ENCODE results near the gene DPRX. TPM values are rescaled to one million over a fixed set of nuclear protein-coding genes. Genes with fewer than 3 reads are reported as not detected.
A peak's percentile ranks its signal among the peaks of the same experiment; 100 is the strongest.

DPRX gene
- total and polyA plus RNA-seq, 5 donors: not detected

GRCh38 chr19:53647350-53647749, 15.6 kb downstream of the DPRX start:
- H3K27me3 ChIP-seq (ENCODE audit: control insufficient read depth, insufficient read depth): no peaks in the 10 kb centered on the region
- intact Hi-C loops (cut with DNase I): no loop called here
- H3K4me3 ChIP-seq (ENCODE audit: low read length): no peak overlapping the region
- WGBS: 97% methylated on average over 13 of the region's 13 CpGs
- DNase-seq (no peak), ATAC-seq (no peak)
- no peaks in the 10 kb centered on the region for H3K4me1 ChIP-seq (ENCODE audit: control insufficient read depth, insufficient read depth, low read length)
- no peak overlapping the region for H3K27ac ChIP-seq (ENCODE audit: low read length)
- no peaks in the 10 kb centered on the region for H3K9me3 ChIP-seq (ENCODE audit: control insufficient read depth, low read length)

DNA sequence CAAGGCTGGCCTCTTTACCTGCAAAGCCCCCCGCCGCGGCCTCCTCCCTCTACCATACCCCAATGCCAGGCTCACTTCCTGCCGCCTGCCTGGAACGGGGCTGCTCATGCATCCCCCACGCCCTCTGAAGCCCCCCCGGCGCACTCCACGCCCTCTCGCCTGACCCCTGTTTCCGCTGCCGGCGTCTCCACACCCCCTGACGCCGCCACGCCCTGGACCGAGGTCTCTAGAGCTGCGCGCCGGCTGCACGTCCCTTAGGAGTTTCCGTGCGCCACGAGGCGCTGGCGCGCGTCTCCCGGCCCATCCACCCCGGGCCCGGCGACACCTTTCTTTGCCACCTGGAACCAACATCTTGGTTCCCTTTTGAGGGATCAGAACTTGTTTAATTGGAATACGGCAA, 16.0 kb downstream of the DPRX start:
- Histone ChIP-seq H3K27ac (ENCODE audit: low read length) (no peak overlapping the region), H3K4me1 (ENCODE audit: control insufficient read depth, insufficient read depth, low read length) (no peaks in the 10 kb centered on the region), H3K4me3 (ENCODE audit: low read length) (no peak overlapping the region), H3K9me3 (ENCODE audit: control insufficient read depth, low read length) (no peaks in the 10 kb centered on the region), H3K27me3 (ENCODE audit: control insufficient read depth, insufficient read depth) (no peaks in the 10 kb centered on the region)
- ATAC-seq: no peak
- intact Hi-C loops (cut with DNase I): no loop called here
- 97% methylated on average over 33 of the region's 33 CpGs for WGBS
- no peak for DNase-seq

DNA sequence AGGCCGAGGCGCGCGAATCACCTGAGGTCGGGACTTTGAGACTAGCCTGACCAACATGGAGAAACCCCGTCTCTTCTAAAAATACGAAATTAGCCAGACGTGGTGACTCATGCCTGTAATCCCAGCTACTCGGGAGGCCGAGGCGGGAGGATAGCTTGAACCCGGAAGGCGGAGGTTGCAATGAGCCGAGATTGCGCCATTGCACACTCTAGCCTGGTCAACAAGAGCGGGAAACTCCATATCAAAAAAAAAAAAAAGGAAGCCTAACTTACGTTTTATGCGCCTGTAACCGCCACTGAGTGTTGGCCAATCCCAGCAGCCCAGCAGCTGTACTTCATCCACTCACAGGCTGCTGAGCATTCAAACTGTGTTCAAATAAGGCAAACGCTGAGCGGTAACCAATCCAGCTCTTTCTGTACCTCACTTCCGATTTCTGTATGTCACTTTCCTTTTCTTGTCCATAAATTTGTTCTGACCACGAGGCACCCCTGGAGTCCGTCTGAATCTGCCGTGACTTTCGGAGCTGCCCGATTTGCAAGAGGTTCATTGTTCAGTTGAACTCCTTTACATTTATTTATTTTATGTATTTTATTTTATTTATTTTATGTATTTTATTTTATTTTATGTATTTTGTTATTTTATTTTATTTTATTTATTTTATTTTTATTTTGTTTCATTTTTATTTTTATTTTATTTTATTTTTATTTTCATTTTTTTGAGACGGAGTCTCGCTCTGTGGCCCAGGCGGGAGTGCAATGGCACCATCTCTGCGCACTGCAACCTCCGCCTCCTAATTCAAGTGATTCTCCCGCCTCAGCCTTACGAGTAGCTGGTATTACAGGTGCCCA, 18.2 kb downstream of the DPRX start:
- Histone ChIP-seq H3K4me1 (ENCODE audit: control insufficient read depth, insufficient read depth, low read length) (no peaks in the 10 kb centered on the region), H3K27me3 (ENCODE audit: control insufficient read depth, insufficient read depth) (no peaks in the 10 kb centered on the region), H3K4me3 (ENCODE audit: low read length) (no peak overlapping the region), H3K27ac (ENCODE audit: low read length) (no peak overlapping the region), H3K9me3 (ENCODE audit: control insufficient read depth, low read length) (no peaks in the 10 kb centered on the region)
- 95% methylated on average over 34 of the region's 34 CpGs for WGBS
- intact Hi-C loops (cut with DNase I): no loop called here
- ATAC-seq: no peak
- DNase-seq: no peak

DNA sequence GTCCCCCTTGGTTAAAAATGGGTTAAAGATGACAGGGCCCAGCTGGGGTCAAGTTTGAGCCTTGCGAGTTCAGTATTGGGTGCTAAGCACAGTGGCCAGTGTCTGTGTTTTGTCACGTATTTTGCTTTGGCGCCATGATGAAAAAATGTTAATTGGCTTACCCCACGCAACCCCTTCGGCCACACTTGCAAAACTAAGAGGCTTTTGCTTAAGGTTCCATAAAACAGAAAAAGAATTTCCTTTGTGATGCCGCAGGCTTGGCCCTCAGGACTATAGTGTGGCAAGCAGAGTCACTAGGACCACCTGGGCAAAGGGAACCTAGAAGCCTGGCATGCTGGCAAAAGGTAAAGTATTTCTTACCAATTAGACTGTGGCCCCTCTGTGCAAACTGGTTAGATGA, 20.7 kb downstream of the DPRX start:
- no peak overlapping the region for H3K4me3 ChIP-seq (ENCODE audit: low read length)
- H3K4me1 ChIP-seq (ENCODE audit: control insufficient read depth, insufficient read depth, low read length): no peaks in the 10 kb centered on the region
- intact Hi-C loops (cut with DNase I): no loop called here
- DNase-seq: no peak
- H3K27ac ChIP-seq (ENCODE audit: low read length): no peak overlapping the region
- ATAC-seq: no peak
- H3K9me3 ChIP-seq (ENCODE audit: control insufficient read depth, low read length): no peaks in the 10 kb centered on the region
- WGBS: 89% methylated on average over 6 of the region's 6 CpGs
- no peaks in the 10 kb centered on the region for H3K27me3 ChIP-seq (ENCODE audit: control insufficient read depth, insufficient read depth)

GRCh38 chr19:53655042-53655665, 23.4 kb downstream of the DPRX start:
- DNase-seq: no peak
- WGBS: 85% methylated on average over 8 of the region's 8 CpGs
- no peaks in the 10 kb centered on the region for H3K27me3 ChIP-seq (ENCODE audit: control insufficient read depth, insufficient read depth)
- intact Hi-C loops (cut with DNase I): no loop called here
- H3K4me3 ChIP-seq (ENCODE audit: low read length): no peak overlapping the region
- H3K4me1 ChIP-seq (ENCODE audit: control insufficient read depth, insufficient read depth, low read length): no peaks in the 10 kb centered on the region
- no peaks in the 10 kb centered on the region for H3K9me3 ChIP-seq (ENCODE audit: control insufficient read depth, low read length)
- no peak for ATAC-seq
- H3K27ac ChIP-seq (ENCODE audit: low read length): no peak overlapping the region

DNA sequence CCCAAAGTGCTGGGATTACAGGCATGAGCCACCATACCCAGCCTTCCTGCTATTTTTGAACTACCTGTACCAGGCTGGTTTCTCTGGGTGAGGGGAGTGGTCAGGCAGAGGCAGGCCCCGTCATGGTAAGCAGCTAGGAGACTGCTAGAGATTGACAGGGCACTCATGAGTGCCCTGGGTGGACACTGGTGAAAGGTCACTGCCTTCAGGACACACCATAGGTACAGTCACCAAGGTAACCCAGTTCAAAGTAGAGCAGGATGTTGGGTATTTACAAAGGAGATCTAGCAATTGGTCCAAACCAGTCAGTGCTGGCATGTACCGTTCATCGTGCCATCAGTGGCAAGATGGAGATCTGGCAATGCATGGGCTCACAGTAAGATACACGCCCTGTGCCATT, 25.5 kb downstream of the DPRX start:
- intact Hi-C loops (cut with DNase I): no loop called here
- no peaks in the 10 kb centered on the region for H3K9me3 ChIP-seq (ENCODE audit: control insufficient read depth, low read length)
- H3K4me3 ChIP-seq (ENCODE audit: low read length): no peak overlapping the region
- DNase-seq: no peak
- no peak overlapping the region for H3K27ac ChIP-seq (ENCODE audit: low read length)
- H3K4me1 ChIP-seq (ENCODE audit: control insufficient read depth, insufficient read depth, low read length): no peaks in the 10 kb centered on the region
- 90% methylated on average over 4 of the region's 4 CpGs for WGBS
- no peaks in the 10 kb centered on the region for H3K27me3 ChIP-seq (ENCODE audit: control insufficient read depth, insufficient read depth)
- ATAC-seq: no peak

DNA sequence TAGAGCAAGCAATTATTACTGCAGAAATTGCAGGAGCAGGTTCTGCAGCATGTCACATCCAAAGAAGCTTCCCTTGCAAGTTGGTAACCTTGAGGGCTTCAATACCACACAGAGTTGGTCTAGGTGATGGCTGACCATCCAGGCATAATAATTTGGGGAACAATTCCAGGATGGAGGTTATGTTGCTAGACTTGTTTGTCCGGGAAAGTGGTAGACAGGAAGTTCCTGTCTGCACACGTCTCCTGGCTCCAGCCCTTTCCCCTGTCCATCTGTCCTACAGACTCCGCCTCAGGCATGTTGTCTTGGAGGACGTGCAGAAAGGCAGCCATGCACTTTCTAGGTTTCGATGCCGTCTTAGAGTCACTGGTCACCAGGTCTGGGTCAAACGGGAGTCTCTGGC, 26.0 kb downstream of the DPRX start:
- Histone ChIP-seq H3K27ac (ENCODE audit: low read length) (no peak overlapping the region), H3K9me3 (ENCODE audit: control insufficient read depth, low read length) (no peaks in the 10 kb centered on the region), H3K4me3 (ENCODE audit: low read length) (no peak overlapping the region), H3K27me3 (ENCODE audit: control insufficient read depth, insufficient read depth) (no peaks in the 10 kb centered on the region), H3K4me1 (ENCODE audit: control insufficient read depth, insufficient read depth, low read length) (no peaks in the 10 kb centered on the region)
- 39% methylated on average over 7 of the region's 7 CpGs for WGBS
- DNase-seq (no peak), ATAC-seq (no peak)
- intact Hi-C loops (cut with DNase I): no loop called here

DNA sequence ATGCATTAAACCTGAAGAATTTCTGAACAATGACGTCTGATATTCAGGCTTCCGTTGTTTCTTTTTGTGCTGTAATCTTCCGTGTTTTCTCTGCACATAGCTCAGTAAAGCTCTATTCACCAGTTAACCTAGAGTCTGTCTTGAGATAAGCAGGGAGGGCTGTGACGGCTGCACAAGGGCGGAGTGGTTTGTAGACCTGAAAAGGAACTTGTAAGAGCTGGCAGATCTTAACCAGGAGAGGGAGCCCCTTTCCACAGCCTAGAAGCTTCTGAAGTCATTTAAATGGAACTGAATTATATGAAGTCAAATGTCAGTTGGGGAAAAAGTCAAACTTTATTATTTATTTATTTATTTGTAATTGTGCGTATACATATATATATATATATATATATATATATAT, 27.5 kb downstream of the DPRX start:
- WGBS: 9% methylated on average over 6 of the region's 6 CpGs
- DNase-seq (peak in 1 of 3 donors; percentile 19), ATAC-seq (peak in 1 of 2 donors; percentile 80)
- Histone ChIP-seq H3K9me3 (ENCODE audit: control insufficient read depth, low read length) (no peaks in the 10 kb centered on the region), H3K4me3 (ENCODE audit: low read length) (no peak overlapping the region), H3K4me1 (ENCODE audit: control insufficient read depth, insufficient read depth, low read length) (no peaks in the 10 kb centered on the region), H3K27ac (ENCODE audit: low read length) (no peak overlapping the region), H3K27me3 (ENCODE audit: control insufficient read depth, insufficient read depth) (no peaks in the 10 kb centered on the region)
- intact Hi-C loops (cut with DNase I): no loop called here

- no peak overlapping the region for H3K4me3 ChIP-seq (ENCODE audit: low read length)
- DNase-seq: no peak
- H3K9me3 ChIP-seq (ENCODE audit: control insufficient read depth, low read length): no peaks in the 10 kb centered on the region
- no peak for ATAC-seq
- H3K27me3 ChIP-seq (ENCODE audit: control insufficient read depth, insufficient read depth): no peaks in the 10 kb centered on the region
- H3K27ac ChIP-seq (ENCODE audit: low read length): no peak overlapping the region
- 76% methylated on average over 4 of the region's 4 CpGs for WGBS
- intact Hi-C loops (cut with DNase I): no loop called here
- no peaks in the 10 kb centered on the region for H3K4me1 ChIP-seq (ENCODE audit: control insufficient read depth, insufficient read depth, low read length)
Measured at GRCh38 chr19:53660584-53660983, 28.8 kb downstream of the DPRX start.

DNA sequence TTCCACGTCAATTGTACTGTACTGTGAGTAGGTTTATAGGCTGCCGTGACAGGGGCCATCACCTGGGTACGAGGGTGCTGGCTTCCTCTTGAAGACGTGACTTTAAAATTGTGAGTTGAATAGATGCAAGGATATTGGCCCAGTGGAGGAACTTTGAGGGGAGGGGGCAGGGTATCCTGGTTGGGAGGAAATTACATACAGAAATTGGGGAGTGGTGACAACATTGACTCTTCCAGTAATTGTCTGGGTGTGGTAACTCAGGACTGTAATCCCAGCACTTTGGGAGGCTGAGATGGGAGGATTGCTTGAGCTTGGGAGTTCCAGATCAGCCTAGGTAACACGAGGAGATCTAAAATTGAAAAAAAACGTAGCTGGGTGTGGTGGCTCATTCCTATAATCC, 30.4 kb downstream of the DPRX start:
- intact Hi-C loops (cut with DNase I): no loop called here

DNA sequence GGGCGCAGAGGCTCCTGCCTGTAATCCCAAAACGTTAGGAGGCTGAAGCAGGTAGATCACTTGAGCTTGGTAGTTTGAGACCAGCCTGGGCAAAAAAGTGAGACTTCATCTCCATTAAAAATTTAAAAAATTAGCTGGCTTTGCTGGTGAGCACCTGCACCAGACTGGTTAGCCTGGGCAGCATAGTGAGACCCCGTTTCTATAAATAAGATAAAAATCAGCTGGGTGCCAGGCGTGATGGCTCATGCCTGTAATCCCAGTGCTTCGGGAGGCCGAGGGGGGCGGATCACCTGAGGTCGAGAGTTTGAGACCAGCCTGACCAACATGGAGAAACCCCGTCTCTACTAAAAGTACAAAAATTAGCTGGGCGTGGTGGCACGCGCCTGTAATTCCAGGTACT, 32.4 kb downstream of the DPRX start:
- H3K4me3 ChIP-seq (ENCODE audit: low read length): no peak overlapping the region
- intact Hi-C loops (cut with DNase I): no loop called here
- 90% methylated on average over 12 of the region's 12 CpGs for WGBS
- ATAC-seq: no peak
- H3K27me3 ChIP-seq (ENCODE audit: control insufficient read depth, insufficient read depth): no peaks in the 10 kb centered on the region
- no peaks in the 10 kb centered on the region for H3K9me3 ChIP-seq (ENCODE audit: control insufficient read depth, low read length)
- no peak for DNase-seq
- H3K4me1 ChIP-seq (ENCODE audit: control insufficient read depth, insufficient read depth, low read length): no peaks in the 10 kb centered on the region
- no peak overlapping the region for H3K27ac ChIP-seq (ENCODE audit: low read length)

More for the DNA sequence above, 30.4 kb downstream of the DPRX start:
- H3K27me3 ChIP-seq (ENCODE audit: control insufficient read depth, insufficient read depth): no peaks in the 10 kb centered on the region
- ATAC-seq (no peak), DNase-seq (no peak)
- WGBS: 69% methylated on average over 6 of the region's 6 CpGs
- no peaks in the 10 kb centered on the region for H3K9me3 ChIP-seq (ENCODE audit: control insufficient read depth, low read length)
- H3K27ac ChIP-seq (ENCODE audit: low read length): no peak overlapping the region
- no peaks in the 10 kb centered on the region for H3K4me1 ChIP-seq (ENCODE audit: control insufficient read depth, insufficient read depth, low read length)
- H3K4me3 ChIP-seq (ENCODE audit: low read length): no peak overlapping the region

Measured in right cardiac atrium (tissue), 5 donors.